Measurements from ENCODE around the gene TSPAN11.

- TF ChIP-seq POLR2A (IDR thresholded peaks at IDR 0.05) (no peak), CTCF (IDR thresholded peaks at IDR 0.05) (no peak)
Measured at GRCh38 chr12:30970559-30971197, 44.1 kb downstream of the TSPAN11 start.
